Measurements from ENCODE around the gene HNRNPA2B1. TPM values are rescaled to one million over a fixed set of nuclear protein-coding genes. Genes with fewer than 3 reads are reported as not detected.
"Not testable (repeated sequence)": the region's sequence is repeated elsewhere in the genome, so short reads cannot be mapped to it uniquely, and the experiment has no call there.

HNRNPA2B1 gene
- total and polyA plus RNA-seq, 8 donors = 84.7 to 464 (median 165) TPM

DNA sequence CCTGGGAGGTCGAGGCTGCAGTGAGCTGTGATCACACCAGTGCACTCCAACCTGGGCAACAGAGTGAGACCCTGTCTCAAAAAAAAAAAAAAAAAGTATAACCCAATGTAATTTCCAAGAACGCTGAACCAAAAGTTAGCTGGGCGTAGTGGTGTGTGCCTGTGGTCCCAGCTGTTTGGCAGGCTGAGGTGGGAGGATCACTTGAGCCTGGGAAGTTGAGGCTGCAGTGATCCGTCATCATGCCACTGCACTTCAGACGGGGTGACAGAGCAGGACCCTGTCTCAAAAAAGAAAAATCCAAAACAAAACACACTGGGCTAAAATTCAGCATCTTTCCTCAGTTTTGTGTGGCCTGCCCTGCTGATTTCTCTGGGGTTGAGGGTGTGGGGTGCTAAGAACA is 21.1 kb downstream of the HNRNPA2B1 start:
- peak in 2 of 4 donors; percentile 1 for ATAC-seq
- Histone ChIP-seq H3K27ac (no peak overlapping the region), H3K36me3 (no peaks in the 10 kb centered on the region), H3K4me3 (no peak overlapping the region), H3K27me3 (no peaks in the 10 kb centered on the region), H3K9me3 (no peaks in the 10 kb centered on the region), H3K4me1 (peaks cover 4 to 13% (median 9%) of the 10 kb centered on the region in 3 donors)
- no peak for DNase-seq
- TF ChIP-seq, protein P1, sequence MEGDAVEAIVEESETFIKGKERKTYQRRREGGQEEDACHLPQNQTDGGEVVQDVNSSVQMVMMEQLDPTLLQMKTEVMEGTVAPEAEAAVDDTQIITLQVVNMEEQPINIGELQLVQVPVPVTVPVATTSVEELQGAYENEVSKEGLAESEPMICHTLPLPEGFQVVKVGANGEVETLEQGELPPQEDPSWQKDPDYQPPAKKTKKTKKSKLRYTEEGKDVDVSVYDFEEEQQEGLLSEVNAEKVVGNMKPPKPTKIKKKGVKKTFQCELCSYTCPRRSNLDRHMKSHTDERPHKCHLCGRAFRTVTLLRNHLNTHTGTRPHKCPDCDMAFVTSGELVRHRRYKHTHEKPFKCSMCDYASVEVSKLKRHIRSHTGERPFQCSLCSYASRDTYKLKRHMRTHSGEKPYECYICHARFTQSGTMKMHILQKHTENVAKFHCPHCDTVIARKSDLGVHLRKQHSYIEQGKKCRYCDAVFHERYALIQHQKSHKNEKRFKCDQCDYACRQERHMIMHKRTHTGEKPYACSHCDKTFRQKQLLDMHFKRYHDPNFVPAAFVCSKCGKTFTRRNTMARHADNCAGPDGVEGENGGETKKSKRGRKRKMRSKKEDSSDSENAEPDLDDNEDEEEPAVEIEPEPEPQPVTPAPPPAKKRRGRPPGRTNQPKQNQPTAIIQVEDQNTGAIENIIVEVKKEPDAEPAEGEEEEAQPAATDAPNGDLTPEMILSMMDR (IDR thresholded peaks at IDR 0.05) = no peak
- FAIRE-seq = no peak
- intact Hi-C loops (cut with DNase I) = no loop called here
- WGBS, 2 donors = 65 to 67% methylated on average over 5 of the region's 5 CpGs

DNA sequence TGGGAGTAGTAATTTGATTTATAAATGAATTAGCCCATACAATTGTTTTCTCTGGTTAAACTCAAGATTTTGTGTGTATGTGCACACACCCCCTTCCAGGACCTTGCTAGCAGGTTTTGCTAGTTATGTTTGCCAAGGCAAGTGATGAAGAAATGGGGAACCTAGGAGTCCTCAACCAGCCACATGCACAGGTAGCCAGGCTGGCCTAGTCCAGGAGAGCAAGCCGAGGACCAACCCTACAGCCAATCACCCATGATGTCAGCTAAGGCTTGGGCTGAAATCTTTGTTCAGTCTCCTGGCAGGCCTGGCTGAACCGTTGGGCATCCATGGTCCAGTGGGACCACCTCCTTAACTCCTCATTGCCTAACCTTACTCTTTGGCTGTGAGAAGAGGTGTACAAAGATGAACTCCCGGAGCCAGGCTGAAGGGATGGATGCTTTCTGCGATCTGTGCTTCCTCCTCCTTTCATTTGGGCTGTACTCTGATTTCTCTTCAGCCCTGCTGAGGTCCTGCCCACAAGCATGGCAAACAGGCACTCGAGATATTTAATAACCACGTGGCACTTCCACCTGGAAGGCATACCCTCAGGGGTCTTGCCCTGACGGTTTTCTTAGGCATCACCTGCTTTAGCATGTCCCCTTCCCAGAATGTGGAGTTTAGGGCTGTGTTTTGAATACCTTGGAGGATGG is 22.1 kb downstream of the HNRNPA2B1 start:
- H3K27ac ChIP-seq = no peak overlapping the region
- no peak for FAIRE-seq
- intact Hi-C loops (cut with DNase I) = no loop called here
- no peaks in the 10 kb centered on the region for H3K36me3 ChIP-seq
- H3K27me3 ChIP-seq = no peaks in the 10 kb centered on the region
- DNase-seq = peak in 2 of 6 donors; percentile 38 to 48
- 62 to 65% methylated on average over 7 of the region's 7 CpGs for WGBS, 2 donors
- H3K4me1 ChIP-seq = peaks cover 4 to 13% (median 9%) of the 10 kb centered on the region in 3 donors
- no peaks in the 10 kb centered on the region for H3K9me3 ChIP-seq
- peak; percentile 5 to 23 (median 13) for ATAC-seq
- TF ChIP-seq, protein P1 (IDR thresholded peaks at IDR 0.05) = no peak
- H3K4me3 ChIP-seq = no peak overlapping the region

DNA sequence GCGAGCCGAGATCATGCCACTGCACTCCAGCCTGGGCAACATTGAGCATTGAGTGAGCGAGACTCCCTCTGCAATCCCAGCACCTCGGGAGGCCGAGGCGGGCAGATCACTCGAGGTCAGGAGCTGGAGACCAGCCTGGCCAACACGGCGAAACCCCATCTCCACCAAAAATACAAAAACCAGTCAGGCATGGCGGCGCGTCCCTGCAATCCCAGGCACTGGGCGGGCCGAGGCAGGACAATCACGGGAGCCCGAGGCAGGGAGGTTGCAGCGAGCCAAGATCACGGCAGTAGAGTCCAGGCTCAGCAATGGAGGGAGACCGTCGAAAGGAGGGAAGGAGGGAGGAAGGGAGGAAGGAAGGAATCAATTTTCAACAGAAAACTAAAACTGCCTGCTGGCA is 23.3 kb downstream of the HNRNPA2B1 start:
- H3K9me3 ChIP-seq; FAIRE-seq; DNase-seq; ATAC-seq; H3K36me3 ChIP-seq; intact Hi-C loops (cut with DNase I); H3K27ac ChIP-seq; H3K4me3 ChIP-seq; H3K27me3 ChIP-seq; H3K4me1 ChIP-seq: not testable (repeated sequence)
- WGBS, 2 donors = 94% methylated on average over 16 to 20 of the region's 20 CpGs

DNA sequence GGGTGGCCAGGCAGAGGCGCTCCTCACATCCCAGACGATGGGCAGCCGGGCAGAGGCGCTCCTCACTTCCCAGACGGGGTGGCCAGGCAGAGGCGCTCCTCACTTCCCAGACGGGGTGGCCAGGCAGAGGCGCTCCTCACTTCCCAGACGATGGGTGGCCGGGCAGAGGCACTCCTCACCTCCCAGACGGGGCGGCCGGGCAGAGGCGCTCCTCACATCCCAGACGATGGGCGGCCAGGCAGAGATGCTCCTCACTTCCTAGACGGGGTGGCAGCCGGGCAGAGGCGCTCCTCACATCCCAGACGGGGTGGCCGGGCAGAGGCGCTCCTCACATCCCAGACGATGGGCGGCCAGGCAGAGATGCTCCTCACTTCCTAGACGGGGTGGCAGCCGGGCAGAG is 23.9 kb downstream of the HNRNPA2B1 start:
- DNase-seq; intact Hi-C loops (cut with DNase I); ATAC-seq; H3K27ac ChIP-seq; H3K27me3 ChIP-seq; H3K4me3 ChIP-seq; H3K4me1 ChIP-seq; FAIRE-seq; H3K36me3 ChIP-seq; H3K9me3 ChIP-seq: not testable (repeated sequence)
- WGBS, 2 donors = 98% methylated on average over 19 of the region's 26 CpGs; no CpG with 5 or more reads in 1 of the 2 donors

DNA sequence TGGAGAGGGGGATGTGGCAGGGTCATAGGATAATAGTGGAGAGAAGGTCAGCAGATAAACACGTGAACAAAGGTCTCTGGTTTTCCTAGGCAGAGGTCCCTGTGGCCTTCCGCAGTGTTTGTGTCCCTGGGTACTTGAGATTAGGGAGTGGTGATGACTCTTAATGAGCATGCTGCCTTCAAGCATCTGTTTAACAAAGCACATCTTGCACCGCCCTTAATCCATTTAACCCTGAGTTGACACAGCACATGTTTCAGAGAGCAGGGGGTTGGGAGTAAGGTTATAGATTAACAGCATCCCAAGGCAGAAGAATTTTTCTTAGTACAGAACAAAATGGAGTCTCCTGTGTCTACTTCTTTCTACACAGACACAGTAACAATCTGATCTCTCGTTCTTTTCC is 24.6 kb downstream of the HNRNPA2B1 start:
- intact Hi-C loops (cut with DNase I); H3K36me3 ChIP-seq; H3K9me3 ChIP-seq; ATAC-seq; H3K27me3 ChIP-seq; DNase-seq; FAIRE-seq; H3K4me1 ChIP-seq; H3K27ac ChIP-seq; H3K4me3 ChIP-seq: not testable (repeated sequence)
- WGBS, 2 donors = 67 to 79% methylated on average over 2 of the region's 4 CpGs

DNA sequence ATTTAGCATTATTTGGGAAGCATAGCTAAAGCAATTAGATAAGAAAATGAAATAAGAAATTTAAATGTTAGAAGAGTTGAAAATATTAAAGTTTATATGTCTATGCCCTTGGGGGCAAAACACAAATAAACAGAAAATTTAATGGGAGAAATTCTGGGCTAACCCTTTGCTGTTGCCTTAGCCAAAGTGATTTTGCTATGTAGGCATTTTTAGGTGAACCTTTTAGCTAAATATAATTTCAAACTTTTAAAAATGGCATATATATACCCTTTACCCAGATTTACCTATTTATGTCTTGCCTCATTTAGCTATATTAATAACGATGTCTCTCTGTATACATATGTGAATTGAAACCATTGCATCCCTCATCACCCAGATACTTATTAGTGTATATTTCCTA is 28.5 kb downstream of the HNRNPA2B1 start:
- no peaks in the 10 kb centered on the region for H3K27me3 ChIP-seq
- H3K36me3 ChIP-seq = no peaks in the 10 kb centered on the region
- peaks cover 0 to 7% (median 6%) of the 10 kb centered on the region in 3 donors for H3K4me1 ChIP-seq
- TF ChIP-seq, protein P1 (IDR thresholded peaks at IDR 0.05) = no peak
- WGBS, 2 donors = 97 to 100% methylated on average over 1 of the region's 1 CpG
- no peak overlapping the region for H3K4me3 ChIP-seq
- FAIRE-seq (no peak), DNase-seq (no peak), ATAC-seq (no peak)
- no peak overlapping the region for H3K27ac ChIP-seq
- H3K9me3 ChIP-seq = no peaks in the 10 kb centered on the region
- intact Hi-C loops (cut with DNase I) = no loop called here

Data from pancreas (tissue), 10 donors.